SK-MEL-5 (cell line): ENCODE data around the gene CELF1. TPM values are rescaled to one million over a fixed set of nuclear protein-coding genes. Genes with fewer than 3 reads are reported as not detected.
A peak's percentile ranks its signal among the peaks of the same experiment; 100 is the strongest.

Source experiments
- DNase-seq: peaks from one replicate; pipeline ENCODE4 v3.0.0-alpha.2; 2016; ENCODE audit warnings: low read depth, low spot score
- in situ Hi-C: cut with HindIII; loops from 2 replicates; pipeline ENCODE4 v1.10.0; 2016; ENCODE audit warnings: low sequenced_read_pairs, high pct_unique_total_duplicates, low pct_unique_long_range_greater_than_20kb
- small RNA-seq, 2 experiments: library from RNA; depleted of rRNA; stranded (forward); fragments of <200 nt; gene quantifications; one replicate each; pipeline ENCODE3, GENCODE V24; 2014
- total RNA-seq: library from RNA; depleted of rRNA; stranded (reverse); fragments of >200 nt; shearing (Covaris generic); gene quantifications from 2 replicates; pipeline ENCODE4 v1.2.3, GENCODE V29; 2014; rRNA removed

The CELF1 gene
- total RNA-seq, 1 experiment from 2014 or later = 86.7 TPM

- no peak for DNase-seq
- in situ Hi-C loops = no loop called here
Observed at GRCh38 chr11:47430524-47430923, 122.4 kb downstream of the CELF1 start.

GRCh38 chr11:47426062-47426956 lies 126.6 kb downstream of the CELF1 start, which contains the start of gene PSMC3:
TSS of gene PSMC3 (minus strand) at chr11:47426439. CDS start at chr11:47426279, 160 bp downstream.
- in situ Hi-C loops = no loop called here
- peak; percentile 97 for DNase-seq

- in situ Hi-C loops = no loop called here
- DNase-seq = no peak
Observed at GRCh38 chr11:47425611-47426010, 127.3 kb downstream of the CELF1 start.

GRCh38 chr11:47418454-47419259 lies 134.3 kb downstream of the CELF1 start:
- in situ Hi-C loops = no loop called here
- DNase-seq = no peak

- in situ Hi-C loops = no loop called here
- DNase-seq = no peak
Observed at GRCh38 chr11:47417712-47418111, 135.2 kb downstream of the CELF1 start.

GRCh38 chr11:47415949-47416472 lies 136.9 kb downstream of the CELF1 start:
- DNase-seq = no peak
- in situ Hi-C loops = no loop called here

Small RNAs within 50 kb of the gene (small RNA-seq; reads per million reads assigned to genes)
- 0 reads per million in 2 experiments for gene RN7SL652P
- gene RNU5E-10P = 0 to 0.02 reads per million in 2 experiments

Other genes starting within 250 kb of the CELF1 start
- not detected in 2 replicates for gene MYBPC3, start 200.4 kb downstream of the CELF1 start, total RNA-seq
- gene SPI1, start 174.6 kb downstream of the CELF1 start, total RNA-seq = not detected in 2 replicates
- gene SLC39A13, start 144.5 kb downstream of the CELF1 start, total RNA-seq = 34.9 and 38.6 TPM in 2 replicates
- gene PSMC3, start 126.7 kb downstream of the CELF1 start, total RNA-seq = 152 and 165 TPM in 2 replicates
- not detected in 2 replicates for gene RAPSN, start 104.0 kb downstream of the CELF1 start, total RNA-seq
- gene PTPMT1, start 12.5 kb upstream of the CELF1 start, total RNA-seq = 70.7 and 76.8 TPM in 2 replicates
- 26.1 and 26.5 TPM in 2 replicates for gene KBTBD4, start 25.8 kb upstream of the CELF1 start, total RNA-seq
- 134 and 156 TPM in 2 replicates for gene NDUFS3, start 25.9 kb upstream of the CELF1 start, total RNA-seq
- 0.63 and 0.85 TPM in 2 replicates for gene FAM180B, start 33.5 kb upstream of the CELF1 start, total RNA-seq
- gene C1QTNF4, start 41.3 kb upstream of the CELF1 start, total RNA-seq = not detected in 2 replicates
- gene MTCH2, start 89.4 kb upstream of the CELF1 start, total RNA-seq = 154 and 227 TPM in 2 replicates
- gene AGBL2, start 162.2 kb upstream of the CELF1 start, total RNA-seq = 1.5 and 4.3 TPM in 2 replicates
- gene FNBP4, start 214.2 kb upstream of the CELF1 start, total RNA-seq = 37.8 and 38.7 TPM in 2 replicates